ENCODE data around the gene RHOU. TPM values are rescaled to one million over a fixed set of nuclear protein-coding genes. Genes with fewer than 3 reads are reported as not detected.

Gene RHOU
- total RNA-seq, 1 experiment from 2014 or later = not detected

DNA sequence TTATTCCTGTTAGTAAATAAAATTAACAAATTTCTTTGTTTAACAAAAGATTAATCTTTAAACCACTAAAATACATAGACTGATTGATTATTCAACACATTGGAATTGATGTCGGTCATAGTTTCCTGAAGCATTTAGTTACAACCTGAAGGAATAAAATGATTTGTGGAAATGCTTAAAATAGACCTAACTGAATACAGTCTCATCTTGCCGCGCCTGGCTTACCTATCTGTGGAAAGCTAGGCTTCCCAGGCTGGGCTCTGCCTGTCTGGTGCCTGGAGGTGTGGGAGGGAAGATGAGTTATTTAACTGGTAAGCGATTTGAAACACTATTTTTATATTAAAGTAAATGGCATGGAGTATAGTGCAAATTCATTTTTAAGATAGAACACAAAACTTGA lies 10.2 kb downstream of the RHOU start:
- no peak overlapping the region for H3K4me3 ChIP-seq
- ChIA-PET CTCF (no interaction called here), POLR2A (ENCODE audit: unreplicated experiment) (no interaction called here)
- H3K27me3 ChIP-seq (ENCODE audit: insufficient read depth, low read depth) = peaks cover 91% of the 10 kb centered on the region
- TF ChIP-seq, protein P1, sequence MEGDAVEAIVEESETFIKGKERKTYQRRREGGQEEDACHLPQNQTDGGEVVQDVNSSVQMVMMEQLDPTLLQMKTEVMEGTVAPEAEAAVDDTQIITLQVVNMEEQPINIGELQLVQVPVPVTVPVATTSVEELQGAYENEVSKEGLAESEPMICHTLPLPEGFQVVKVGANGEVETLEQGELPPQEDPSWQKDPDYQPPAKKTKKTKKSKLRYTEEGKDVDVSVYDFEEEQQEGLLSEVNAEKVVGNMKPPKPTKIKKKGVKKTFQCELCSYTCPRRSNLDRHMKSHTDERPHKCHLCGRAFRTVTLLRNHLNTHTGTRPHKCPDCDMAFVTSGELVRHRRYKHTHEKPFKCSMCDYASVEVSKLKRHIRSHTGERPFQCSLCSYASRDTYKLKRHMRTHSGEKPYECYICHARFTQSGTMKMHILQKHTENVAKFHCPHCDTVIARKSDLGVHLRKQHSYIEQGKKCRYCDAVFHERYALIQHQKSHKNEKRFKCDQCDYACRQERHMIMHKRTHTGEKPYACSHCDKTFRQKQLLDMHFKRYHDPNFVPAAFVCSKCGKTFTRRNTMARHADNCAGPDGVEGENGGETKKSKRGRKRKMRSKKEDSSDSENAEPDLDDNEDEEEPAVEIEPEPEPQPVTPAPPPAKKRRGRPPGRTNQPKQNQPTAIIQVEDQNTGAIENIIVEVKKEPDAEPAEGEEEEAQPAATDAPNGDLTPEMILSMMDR (conservative IDR thresholded peaks at IDR 0.05) = no peak
- TF ChIP-seq EZH2 (IDR thresholded peaks at IDR 0.05; ENCODE audit: low read depth) = no peak
- no peaks in the 10 kb centered on the region for H4K20me1 ChIP-seq (ENCODE audit: insufficient read depth)
- no peaks in the 10 kb centered on the region for H3K4me1 ChIP-seq (replicated peaks; ENCODE audit: insufficient read depth)
- DNase-seq = no peak
- no peak overlapping the region for H3K4me2 ChIP-seq
- H3K36me3 ChIP-seq (ENCODE audit: low read depth) = no peaks in the 10 kb centered on the region
- no peaks in the 10 kb centered on the region for H3K9me2 ChIP-seq (ENCODE audit: insufficient read depth)
- no peaks in the 10 kb centered on the region for H3K9me3 ChIP-seq (ENCODE audit: insufficient read depth, low read depth)
- no peaks in the 10 kb centered on the region for H3F3A ChIP-seq (ENCODE audit: insufficient read depth, low read depth)
- no peak overlapping the region for H3K27ac ChIP-seq
- intact Hi-C loops (cut with micrococcal nuclease; ENCODE audit: unreplicated experiment) = no loop called here
- BruUV-seq (replicated peaks) = no TSS peak
- H3K79me2 ChIP-seq (ENCODE audit: low read depth) = no peaks in the 10 kb centered on the region
- H2AFZ ChIP-seq = no peak overlapping the region

DNA sequence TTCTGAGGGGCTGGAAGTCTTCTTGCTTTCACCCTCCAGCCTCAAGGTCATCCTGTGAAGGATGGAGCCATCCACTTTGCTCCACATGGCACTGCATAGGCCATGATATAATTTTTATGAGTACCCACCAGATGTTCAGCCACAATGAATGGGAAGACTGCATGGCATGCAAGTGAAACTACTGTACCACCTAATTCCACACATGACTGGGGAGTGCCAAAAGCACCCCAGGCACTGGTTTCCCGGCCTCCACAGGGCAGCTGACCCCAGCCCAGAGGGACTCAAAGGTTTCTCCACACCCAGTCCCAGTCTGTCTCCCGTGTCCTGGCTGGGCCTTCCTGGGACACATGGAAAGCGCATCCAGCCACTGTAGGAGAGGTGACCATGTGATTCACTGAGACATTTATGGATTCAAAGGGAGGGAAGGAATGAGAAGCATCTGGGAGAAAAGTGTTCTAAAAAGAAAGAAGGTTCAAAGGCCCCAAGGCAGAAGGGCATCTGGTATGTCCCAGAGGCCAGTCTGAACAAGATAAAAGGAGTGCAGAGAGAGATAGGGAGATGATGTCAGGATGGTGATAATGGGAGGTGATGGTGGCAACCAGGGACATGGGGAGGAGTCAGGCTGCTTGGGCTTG lies 12.1 kb downstream of the RHOU start:
- CTCF ChIA-PET = no interaction called here
- BruUV-seq (replicated peaks) = no TSS peak

GRCh38 chr1:228748029-228748428 lies 12.8 kb downstream of the RHOU start:
- no peak overlapping the region for H3K27ac ChIP-seq
- no peaks in the 10 kb centered on the region for H3K9me3 ChIP-seq (ENCODE audit: insufficient read depth, low read depth)
- DNase-seq = no peak
- no peaks in the 10 kb centered on the region for H3K9me2 ChIP-seq (ENCODE audit: insufficient read depth)
- H2AFZ ChIP-seq = no peak overlapping the region
- no peaks in the 10 kb centered on the region for H3K4me1 ChIP-seq (replicated peaks; ENCODE audit: insufficient read depth)
- BruUV-seq (replicated peaks) = no TSS peak
- H3K79me2 ChIP-seq (ENCODE audit: low read depth) = no peaks in the 10 kb centered on the region
- no peaks in the 10 kb centered on the region for H4K20me1 ChIP-seq (ENCODE audit: insufficient read depth)
- ChIA-PET POLR2A (ENCODE audit: unreplicated experiment) (no interaction called here), CTCF (no interaction called here)
- intact Hi-C loops (cut with micrococcal nuclease; ENCODE audit: unreplicated experiment) = no loop called here
- TF ChIP-seq EZH2 (IDR thresholded peaks at IDR 0.05; ENCODE audit: low read depth) = no peak
- TF ChIP-seq, protein P1 (conservative IDR thresholded peaks at IDR 0.05) = no peak
- H3K36me3 ChIP-seq (ENCODE audit: low read depth) = no peaks in the 10 kb centered on the region
- H3K4me3 ChIP-seq = no peak overlapping the region
- peaks cover 69% of the 10 kb centered on the region for H3K27me3 ChIP-seq (ENCODE audit: insufficient read depth, low read depth)
- H3F3A ChIP-seq (ENCODE audit: insufficient read depth, low read depth) = no peaks in the 10 kb centered on the region
- no peak overlapping the region for H3K4me2 ChIP-seq

More for the DNA sequence above, 12.1 kb downstream of the RHOU start:
- no peaks in the 10 kb centered on the region for H3K36me3 ChIP-seq (ENCODE audit: low read depth)
- no peak overlapping the region for H3K4me2 ChIP-seq
- TF ChIP-seq, protein P1 (conservative IDR thresholded peaks at IDR 0.05) = no peak
- no peak for TF ChIP-seq EZH2 (IDR thresholded peaks at IDR 0.05; ENCODE audit: low read depth)
- peaks cover 75% of the 10 kb centered on the region for H3K27me3 ChIP-seq (ENCODE audit: insufficient read depth, low read depth)
- POLR2A ChIA-PET (ENCODE audit: unreplicated experiment) = no interaction called here
- no peaks in the 10 kb centered on the region for H3F3A ChIP-seq (ENCODE audit: insufficient read depth, low read depth)
- H3K9me2 ChIP-seq (ENCODE audit: insufficient read depth) = no peaks in the 10 kb centered on the region
- H3K4me1 ChIP-seq (replicated peaks; ENCODE audit: insufficient read depth) = no peaks in the 10 kb centered on the region
- H3K27ac ChIP-seq = no peak overlapping the region
- DNase-seq = no peak
- no peaks in the 10 kb centered on the region for H4K20me1 ChIP-seq (ENCODE audit: insufficient read depth)
- H2AFZ ChIP-seq = no peak overlapping the region
- H3K79me2 ChIP-seq (ENCODE audit: low read depth) = no peaks in the 10 kb centered on the region
- intact Hi-C loops (cut with micrococcal nuclease; ENCODE audit: unreplicated experiment) = no loop called here
- no peak overlapping the region for H3K4me3 ChIP-seq
- no peaks in the 10 kb centered on the region for H3K9me3 ChIP-seq (ENCODE audit: insufficient read depth, low read depth)
